NCI-H2227 (cell line): Measurements from ENCODE around the gene DHX36.

Experiments
- DNase-seq: peaks from one replicate; lab custom pipeline; 2025; ENCODE audit not compliant: unreplicated experiment; lab: John Stamatoyannopoulos, UW

DHX36 gene, protein sequence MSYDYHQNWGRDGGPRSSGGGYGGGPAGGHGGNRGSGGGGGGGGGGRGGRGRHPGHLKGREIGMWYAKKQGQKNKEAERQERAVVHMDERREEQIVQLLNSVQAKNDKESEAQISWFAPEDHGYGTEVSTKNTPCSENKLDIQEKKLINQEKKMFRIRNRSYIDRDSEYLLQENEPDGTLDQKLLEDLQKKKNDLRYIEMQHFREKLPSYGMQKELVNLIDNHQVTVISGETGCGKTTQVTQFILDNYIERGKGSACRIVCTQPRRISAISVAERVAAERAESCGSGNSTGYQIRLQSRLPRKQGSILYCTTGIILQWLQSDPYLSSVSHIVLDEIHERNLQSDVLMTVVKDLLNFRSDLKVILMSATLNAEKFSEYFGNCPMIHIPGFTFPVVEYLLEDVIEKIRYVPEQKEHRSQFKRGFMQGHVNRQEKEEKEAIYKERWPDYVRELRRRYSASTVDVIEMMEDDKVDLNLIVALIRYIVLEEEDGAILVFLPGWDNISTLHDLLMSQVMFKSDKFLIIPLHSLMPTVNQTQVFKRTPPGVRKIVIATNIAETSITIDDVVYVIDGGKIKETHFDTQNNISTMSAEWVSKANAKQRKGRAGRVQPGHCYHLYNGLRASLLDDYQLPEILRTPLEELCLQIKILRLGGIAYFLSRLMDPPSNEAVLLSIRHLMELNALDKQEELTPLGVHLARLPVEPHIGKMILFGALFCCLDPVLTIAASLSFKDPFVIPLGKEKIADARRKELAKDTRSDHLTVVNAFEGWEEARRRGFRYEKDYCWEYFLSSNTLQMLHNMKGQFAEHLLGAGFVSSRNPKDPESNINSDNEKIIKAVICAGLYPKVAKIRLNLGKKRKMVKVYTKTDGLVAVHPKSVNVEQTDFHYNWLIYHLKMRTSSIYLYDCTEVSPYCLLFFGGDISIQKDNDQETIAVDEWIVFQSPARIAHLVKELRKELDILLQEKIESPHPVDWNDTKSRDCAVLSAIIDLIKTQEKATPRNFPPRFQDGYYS

DNA sequence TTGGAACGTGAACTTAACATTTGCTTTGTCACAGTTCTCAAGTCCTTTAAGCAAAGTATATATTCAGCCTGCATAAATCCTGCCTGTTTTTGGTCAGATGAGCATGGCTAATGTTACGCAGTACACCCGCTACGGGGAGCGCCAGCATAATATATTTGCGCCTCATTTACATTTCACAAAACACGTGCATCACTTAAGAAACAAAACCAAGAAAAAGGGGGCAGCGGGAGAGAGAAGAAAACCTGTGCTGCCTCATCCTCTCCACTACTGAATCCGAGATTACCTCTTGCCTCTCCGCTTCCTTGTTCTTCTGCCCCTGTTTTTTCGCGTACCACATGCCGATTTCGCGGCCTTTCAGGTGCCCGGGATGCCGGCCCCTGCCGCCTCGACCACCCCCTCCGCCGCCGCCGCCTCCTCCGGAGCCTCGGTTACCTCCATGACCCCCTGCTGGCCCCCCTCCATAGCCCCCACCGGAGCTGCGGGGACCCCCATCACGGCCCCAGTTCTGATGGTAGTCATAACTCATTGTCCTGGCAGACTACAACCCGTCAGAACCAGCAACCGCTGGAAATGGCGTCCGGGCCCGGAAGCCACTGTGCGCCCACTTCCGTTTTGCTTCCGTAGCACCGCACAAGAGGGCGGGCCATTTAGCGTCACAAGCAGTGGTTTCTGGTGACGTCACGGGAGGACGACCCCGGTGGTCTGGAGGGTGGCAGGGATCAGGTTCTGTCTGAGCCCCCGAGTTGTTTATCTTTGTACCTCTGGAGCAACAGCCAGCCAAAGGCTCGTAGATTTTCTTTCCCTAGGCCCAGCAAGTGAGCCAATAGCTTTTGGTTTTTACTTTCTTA lies at the start of gene DHX36:
Gene DHX36 (minus strand): TSS at position 597 of the 848 bp plus-strand sequence. CDS start 71 bp downstream, at position 526.
- peak; percentile 93 for DNase-seq

DNA sequence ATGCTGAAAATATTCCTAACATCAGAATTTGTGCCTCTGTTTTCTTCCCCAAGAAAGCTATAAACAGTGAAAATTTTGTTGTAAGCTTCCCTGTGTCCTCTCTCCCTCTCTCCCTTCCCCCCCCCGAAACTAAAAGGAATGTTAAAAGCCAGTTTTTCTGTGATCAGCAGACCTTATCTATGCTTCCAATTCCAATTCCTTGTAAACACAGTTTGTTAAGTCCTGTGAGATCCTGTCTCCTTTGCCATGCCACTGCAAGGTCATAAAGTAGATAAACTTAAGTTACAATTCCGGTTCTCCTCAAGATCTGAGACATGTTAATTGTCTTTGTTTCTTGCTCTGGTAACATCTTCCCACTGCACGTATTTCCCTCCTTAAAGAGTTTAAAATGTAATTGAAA lies 42.9 kb upstream of the DHX36 start:
- no peak for DNase-seq

DNA sequence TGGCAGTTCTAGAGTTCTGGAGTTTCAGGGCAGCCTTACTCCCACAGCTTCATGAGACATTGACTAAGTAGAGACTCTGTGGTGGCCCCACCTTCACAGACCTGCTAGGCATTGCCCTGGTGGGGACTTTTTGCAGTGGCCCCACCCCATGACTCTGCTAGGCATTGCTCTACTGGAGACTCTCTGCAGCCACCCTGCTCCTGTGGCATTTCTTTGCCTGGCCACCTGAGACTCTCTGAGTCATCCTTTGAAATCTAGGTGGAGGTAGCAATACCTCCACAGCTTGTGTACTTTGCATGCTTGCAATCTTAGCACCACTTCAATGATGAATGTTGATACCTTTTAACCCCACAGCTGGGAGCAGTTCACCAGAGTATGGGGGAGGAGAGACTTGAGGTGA lies 40.6 kb upstream of the DHX36 start:
- DNase-seq: no peak

DNA sequence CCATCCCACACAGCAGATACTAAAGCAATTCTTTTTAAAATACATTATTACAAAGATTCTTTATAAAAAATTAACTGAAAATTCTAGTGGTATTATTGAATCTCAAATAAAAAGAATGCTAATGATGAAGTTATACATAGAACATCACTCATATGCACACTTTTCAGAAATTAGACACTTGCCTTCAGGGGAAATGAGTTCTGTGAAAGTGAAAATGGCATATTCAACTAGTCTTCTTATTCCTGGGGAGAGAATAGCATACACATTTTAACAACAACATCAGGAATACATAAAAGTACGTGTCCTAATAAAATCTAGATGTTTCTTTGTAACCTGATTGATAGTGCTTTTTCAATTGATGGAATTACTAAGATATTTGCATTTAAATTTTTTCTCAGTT lies 36.8 kb upstream of the DHX36 start:
- DNase-seq: no peak

DNA sequence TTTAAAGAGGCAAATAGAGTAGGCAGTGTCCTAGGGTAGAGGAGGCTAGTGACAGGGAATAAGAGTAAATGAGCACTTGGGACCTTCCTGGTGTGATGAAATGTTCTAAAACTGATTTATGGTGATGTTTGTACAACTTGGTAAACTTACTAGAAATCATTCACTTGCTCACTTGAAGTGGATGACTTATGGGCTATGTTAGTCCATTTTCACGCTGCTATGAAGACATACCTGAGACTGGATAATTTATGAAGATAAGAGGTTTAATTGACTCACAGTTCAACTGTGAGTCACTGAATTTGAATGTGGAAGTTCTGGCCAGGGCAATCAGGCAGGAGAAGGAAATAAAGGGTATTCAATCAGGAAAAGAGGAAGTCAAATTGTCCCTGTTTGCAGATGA lies 31.7 kb upstream of the DHX36 start:
- DNase-seq: no peak

DNA sequence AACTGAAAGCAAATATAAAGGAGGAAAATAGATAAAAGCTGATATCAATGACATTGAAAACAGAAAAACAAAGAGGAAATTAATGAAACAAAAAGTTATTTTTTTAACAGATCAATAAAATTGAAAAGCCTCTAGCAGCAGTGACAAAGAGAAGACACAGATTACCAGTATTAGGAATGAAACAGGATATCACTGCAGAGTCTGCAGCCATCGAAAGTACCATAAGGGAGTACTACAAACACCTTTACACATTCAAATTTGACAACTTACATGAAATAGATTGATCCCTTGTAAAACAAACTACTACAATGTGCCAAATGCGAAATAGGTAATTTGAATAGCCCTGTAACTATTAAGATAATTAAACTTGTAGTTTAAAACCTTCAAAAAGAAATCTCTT lies 24.9 kb upstream of the DHX36 start:
- DNase-seq: no peak

DNA sequence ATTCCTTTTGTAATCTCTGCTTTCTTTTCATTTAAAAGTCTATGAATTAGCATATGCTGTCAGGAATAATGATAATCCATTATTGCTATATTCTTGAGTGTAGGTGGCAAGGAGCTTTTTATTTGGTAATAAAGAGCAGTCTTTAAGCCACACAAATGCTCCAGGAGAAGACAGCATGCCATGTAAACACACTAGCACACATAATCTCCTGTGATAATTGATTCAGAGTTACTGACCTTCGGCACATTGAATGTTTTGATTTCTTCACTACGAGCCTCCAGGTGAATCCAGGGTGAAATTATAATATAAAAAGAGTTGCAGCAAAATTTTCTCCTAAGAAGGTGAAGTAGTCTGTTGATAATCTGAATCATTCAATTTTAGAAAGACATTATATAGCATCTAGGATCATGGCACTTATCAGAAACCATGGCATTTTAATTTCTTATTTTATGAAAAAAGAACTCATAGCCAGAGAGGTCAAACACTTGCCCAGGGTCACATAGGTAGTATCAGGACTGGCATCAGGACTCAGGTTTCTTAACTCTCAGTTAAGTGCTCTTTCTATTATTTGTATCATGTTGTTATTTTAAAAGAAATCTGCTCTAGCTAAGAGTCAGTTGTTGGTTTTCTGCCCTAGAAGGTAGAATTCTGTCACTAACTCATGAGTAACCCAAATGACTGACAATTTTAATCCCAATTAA lies 21.3 kb upstream of the DHX36 start:
- DNase-seq: no peak

DNA sequence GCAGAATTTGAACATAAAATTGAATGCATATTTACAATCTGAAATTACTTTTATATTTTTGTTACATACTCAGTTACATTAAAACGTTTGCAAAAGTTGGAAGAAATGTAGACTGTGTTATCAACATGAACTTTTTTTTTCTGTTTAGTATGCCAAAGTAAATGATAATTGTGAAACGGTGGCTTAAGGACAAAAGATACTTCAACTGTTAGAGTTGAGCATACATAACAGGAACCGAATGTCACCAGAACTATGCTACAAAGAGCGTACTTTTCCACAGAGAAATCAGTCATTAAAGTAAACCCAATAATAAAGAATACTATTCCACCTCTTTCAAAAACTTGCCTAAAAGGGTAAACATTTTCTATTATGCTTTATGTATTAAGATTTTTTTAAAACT lies 14.3 kb upstream of the DHX36 start:
- DNase-seq: no peak

DNA sequence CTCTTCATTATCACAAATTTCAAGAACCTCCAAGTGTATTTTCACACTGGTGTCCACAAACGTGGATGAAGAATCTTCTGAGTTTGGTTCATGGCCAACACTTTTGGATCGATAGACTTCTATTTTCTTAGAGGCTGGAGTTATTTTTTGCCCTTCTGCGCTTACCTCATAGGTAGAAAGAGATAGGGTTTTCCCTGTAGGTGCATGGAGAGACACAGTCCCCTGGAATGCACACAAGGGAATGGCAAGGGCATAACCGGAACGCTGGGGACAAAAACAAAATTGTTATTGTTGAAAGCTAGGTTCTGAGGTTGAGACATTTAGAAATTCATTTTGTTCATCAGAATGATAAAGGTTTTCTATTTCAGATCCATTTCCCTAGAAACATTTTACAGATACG lies 13.7 kb upstream of the DHX36 start:
- no peak for DNase-seq

DNA sequence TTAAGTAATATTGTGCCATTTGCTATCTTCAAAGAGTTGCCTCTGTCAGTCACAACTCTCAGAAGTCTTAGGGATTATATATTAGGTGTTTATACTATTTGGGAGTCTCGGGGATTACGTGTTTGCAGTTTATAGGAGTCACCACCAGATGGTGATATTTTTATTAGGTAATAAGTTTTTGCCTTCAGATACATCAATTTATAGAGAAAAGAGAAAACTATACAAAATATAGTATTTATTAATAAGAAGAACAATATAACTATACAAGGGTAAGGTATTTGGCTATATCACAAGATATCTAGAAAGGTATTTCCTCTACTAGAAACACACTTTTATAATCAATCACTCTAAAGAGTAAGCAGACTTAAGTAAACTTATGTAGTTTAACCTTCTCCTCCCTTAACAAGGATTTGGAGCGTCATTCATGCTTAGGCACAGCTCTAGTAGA lies 10.7 kb upstream of the DHX36 start:
- peak; percentile 39 for DNase-seq

DNA sequence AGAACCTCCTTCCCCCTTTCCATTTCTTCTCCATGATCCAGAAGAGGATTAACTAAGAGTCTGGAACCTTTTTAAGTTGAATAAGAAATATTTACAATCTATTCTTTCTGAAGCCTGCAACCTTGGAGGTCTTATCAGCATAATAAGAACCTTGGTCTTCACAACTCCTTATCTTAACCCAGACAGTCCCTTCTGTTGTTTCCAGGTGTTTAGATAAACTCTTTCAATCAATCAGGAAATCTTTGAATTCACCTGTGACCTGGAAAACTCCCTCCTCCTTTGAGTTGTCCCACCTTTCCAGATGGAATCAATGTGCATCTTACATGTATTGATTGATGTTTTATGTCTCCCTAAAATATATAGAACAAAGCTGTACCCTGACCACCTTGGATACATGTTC lies 3.6 kb upstream of the DHX36 start:
- no peak for DNase-seq

DNA sequence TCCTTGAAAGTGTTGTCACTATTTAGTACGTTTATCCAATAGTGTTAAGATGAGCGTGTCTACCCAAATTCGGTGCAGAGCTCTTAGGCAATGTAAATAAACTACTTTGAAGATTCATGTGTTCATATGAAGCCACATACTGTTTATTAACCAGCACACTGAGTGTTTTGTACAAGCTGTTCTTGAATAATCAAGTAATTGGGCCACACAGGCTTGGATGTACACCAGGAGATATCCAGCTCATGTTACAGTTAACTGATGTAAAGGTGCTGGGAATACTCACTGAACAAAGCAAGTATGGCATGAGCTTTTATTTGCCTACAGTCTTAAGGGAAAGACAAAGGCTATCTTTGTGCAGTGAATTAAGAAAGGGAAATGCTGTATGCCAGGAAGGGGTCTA lies 632 bp upstream of the DHX36 start:
- DNase-seq: no peak

DNA sequence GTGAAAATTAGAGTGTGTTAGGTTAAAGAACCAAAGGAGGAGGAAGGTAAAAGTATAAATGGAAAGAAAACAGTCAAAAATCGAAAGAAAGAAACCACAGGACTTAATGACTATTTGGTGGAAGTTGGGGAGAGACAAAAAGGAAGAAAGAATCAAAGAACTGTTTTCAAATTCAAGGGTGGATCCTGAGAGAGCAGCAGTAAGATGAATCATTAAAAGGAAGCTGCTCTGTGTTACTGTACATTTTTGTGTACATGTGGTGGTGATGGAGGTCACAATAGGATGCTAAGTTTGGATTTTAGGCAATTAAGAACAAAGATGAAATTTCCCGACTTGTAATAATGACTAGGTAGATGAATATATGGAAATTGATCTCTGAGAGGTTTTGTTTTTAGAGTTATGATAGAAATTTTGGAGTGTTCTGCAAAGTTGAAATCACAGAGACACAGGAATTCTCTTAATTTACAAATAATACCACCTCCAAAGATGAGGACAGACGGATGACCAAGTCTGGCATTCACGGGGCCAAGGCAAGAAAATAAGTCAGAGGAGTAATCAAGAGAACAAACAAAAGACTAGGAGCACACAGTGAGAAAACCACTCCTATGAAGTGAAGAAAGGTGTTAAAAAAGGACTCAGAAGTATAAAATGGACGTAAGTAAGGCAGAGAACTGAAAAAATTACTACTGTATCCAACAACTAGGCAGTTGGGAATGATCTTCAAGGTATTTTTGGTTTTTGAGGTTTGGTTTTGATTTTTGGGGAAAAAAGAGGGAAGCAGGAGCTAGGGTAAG lies 7.1 kb downstream of the DHX36 start:
- DNase-seq: no peak

DNA sequence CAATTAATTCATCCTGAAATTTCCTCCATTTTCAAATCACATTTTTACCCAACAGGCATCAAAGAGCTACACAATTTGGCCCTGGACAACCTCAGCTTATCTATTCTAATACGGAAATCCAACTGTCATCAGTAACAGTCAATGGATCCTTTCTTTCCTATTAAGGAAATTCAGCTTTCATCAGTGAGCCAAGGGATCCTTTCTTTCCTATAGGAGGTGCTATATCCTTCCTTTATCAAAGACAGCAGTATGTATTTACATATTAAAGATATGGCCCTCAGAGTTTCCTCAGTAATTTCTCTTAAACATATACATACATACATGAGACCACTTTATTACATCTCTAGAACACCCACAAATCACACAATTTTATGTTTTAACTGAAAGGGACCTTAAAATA lies 10.1 kb downstream of the DHX36 start:
- DNase-seq: no peak

DNA sequence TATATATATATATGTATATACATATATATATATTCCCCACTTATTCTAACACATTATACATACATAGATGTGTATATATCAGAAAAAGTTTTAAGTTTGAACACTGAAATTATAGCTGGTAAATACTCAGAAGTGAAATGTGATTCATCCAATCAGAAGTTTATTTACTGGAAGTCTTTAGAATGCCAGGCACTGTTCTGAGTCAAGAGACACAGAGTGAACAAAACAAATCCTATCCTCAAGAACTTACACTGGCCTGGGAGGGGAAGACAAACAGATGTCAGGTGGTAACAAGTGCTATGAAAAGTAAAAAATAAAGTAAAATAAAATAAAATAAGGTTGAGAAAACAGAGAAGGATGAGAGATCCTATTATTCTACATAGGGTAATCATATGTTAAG lies 13.4 kb downstream of the DHX36 start:
- DNase-seq: no peak

DNA sequence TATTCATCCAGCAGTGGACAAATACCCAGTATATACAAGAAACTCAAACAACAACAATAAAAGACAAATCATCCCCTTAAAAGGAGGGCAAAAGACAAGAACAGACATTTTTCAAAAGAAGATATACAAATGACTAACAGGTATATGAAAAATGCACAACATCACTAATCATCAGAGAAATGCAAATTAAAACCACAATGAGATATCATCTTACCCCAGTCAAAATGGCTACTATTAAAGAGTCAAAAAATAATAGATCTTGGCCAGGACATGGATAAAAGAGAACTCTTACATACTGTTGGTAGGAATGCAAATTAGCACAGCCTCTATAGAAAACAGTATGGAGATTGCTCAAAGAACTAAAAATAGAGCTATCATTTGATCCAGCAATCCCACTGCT lies 16.9 kb downstream of the DHX36 start:
- DNase-seq: no peak

DNA sequence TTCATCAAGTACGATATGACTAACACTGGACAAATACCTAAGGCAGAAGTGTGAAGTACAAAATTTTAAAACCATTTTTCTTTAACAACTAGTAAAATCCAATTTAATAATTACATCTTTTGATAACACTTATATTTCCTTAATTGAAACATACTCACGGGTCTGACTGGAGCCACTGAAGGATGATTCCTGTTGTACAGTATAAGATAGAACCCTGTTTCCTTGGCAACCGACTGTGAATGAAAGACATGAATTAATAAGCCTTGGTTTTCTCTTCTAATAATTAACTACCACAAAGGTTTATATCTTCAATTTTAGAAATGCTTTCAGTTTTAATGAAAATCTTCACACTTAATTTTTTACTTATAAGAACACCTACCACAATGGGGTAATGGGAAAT lies 19.4 kb downstream of the DHX36 start:
- DNase-seq: no peak

DNA sequence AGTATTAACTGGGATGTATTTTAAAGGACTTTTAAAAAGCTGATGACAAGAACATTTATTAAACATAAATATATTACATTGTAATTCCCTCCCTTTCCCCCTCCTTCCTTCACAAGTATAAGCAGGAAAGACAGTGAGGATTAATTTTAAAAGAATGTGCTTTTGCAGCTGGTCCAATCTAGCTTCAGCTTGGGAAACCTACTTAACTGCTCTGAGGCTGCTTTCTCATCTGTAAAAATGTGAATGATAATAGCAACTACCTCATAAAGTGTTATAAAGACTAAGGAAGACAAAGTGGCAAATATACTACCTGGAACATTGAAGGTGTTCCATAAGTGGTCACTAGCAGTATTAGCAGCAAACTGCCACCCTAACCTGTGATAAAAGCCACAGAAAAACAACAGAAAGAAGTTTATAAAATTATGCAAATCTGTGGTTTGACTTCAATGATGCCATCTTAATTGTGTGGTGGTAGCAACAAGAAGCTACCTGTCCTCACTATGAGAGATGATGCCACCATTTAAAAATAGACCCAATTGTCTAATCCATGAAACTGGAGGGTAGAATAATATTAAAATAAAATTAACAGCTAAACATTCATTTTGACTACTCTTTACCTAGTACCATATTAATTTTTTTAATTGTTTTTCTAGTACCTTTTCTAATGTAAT lies 20.0 kb downstream of the DHX36 start:
- no peak for DNase-seq

DNA sequence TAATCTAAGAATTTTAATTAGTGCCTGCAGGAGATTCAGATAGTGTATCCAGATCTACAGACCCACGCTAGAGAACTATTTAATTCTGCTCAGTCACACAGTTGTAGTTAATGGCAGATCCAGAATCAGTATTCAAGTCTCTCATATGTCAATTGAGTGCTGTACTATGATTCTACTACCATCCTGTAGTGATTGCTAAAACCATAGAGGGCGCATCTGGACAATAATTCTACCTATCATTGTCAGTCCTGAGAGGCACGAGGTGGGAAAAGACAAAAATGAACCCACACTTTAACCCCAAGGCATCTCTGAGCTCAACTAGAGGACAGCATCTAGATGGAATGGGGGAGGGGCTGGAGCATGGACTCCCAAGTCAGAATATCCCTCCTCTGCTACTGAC lies 22.7 kb downstream of the DHX36 start:
- DNase-seq: no peak
